ENCODE measurements around the gene VEPH1.

Gene VEPH1

DNA sequence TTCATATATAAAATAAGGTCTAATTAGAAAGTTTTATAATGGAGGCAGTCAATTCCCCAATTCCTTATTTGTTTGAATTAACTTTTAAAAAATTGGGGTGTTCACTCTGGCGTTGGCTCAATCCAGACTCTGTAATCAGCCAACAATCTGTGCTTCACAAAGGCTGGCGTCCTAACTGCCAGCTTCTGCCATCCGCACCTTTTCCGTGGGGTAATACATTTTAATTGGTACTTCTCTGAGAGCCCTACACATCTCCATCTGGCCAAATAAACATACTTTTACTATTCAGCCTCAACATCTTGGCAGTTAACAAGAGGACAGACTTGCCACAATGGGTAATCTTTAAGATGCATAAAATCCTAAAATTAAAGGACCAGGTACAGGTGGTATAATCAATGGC, 218.1 kb downstream of the VEPH1 start:
- TF ChIP-seq, protein P1, sequence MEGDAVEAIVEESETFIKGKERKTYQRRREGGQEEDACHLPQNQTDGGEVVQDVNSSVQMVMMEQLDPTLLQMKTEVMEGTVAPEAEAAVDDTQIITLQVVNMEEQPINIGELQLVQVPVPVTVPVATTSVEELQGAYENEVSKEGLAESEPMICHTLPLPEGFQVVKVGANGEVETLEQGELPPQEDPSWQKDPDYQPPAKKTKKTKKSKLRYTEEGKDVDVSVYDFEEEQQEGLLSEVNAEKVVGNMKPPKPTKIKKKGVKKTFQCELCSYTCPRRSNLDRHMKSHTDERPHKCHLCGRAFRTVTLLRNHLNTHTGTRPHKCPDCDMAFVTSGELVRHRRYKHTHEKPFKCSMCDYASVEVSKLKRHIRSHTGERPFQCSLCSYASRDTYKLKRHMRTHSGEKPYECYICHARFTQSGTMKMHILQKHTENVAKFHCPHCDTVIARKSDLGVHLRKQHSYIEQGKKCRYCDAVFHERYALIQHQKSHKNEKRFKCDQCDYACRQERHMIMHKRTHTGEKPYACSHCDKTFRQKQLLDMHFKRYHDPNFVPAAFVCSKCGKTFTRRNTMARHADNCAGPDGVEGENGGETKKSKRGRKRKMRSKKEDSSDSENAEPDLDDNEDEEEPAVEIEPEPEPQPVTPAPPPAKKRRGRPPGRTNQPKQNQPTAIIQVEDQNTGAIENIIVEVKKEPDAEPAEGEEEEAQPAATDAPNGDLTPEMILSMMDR (IDR thresholded peaks at IDR 0.05; ENCODE audit: unreplicated experiment in 3 of 3): no peak
- no peak overlapping the region for H3K4me3 Mint-ChIP-seq
- no peaks in the 10 kb centered on the region for H3K36me3 Mint-ChIP-seq (ENCODE audit: low read depth)
- H3K27me3 Mint-ChIP-seq (ENCODE audit: low read depth): no peaks in the 10 kb centered on the region
- H3K4me1 Mint-ChIP-seq: peaks cover 53% of the 10 kb centered on the region
- H3K9me3 Mint-ChIP-seq: no peaks in the 10 kb centered on the region
- peak overlapping the region in 2 of 3 experiments; percentile 74 to 84 for H3K27ac Mint-ChIP-seq

DNA sequence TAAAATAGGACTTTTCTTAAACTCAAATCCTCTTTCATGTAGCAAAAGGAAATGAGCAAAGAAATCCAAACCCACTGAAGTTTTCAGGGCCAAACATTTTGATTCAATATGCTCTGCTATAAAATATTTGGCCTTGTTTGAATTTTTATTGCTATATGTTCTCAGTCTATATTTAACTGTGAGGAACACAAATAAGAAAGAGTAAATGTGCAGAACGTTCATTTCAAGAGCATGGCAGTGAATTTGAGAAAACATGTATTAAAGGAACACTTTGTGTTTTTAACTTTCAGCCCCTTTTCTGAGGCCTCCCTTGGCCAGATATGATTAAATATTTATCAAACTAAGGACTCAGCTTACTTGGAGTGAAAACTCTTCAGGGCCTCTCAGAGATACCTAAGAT, 218.5 kb downstream of the VEPH1 start:
- Mint-ChIP-seq H3K4me3 (no peak overlapping the region), H3K9me3 (no peaks in the 10 kb centered on the region), H3K27ac (peak overlapping the region in 2 of 3 experiments; percentile 74 to 84), H3K36me3 (ENCODE audit: low read depth) (no peaks in the 10 kb centered on the region), H3K4me1 (peaks cover 49% of the 10 kb centered on the region), H3K27me3 (ENCODE audit: low read depth) (no peaks in the 10 kb centered on the region)
- TF ChIP-seq, protein P1 (IDR thresholded peaks at IDR 0.05; ENCODE audit: unreplicated experiment in 3 of 3): no peak

GRCh38 chr3:157282261-157283191, 220.7 kb downstream of the VEPH1 start:
- no peaks in the 10 kb centered on the region for H3K9me3 Mint-ChIP-seq
- H3K4me3 Mint-ChIP-seq: no peak overlapping the region
- H3K4me1 Mint-ChIP-seq: peaks cover 36% of the 10 kb centered on the region
- no peaks in the 10 kb centered on the region for H3K27me3 Mint-ChIP-seq (ENCODE audit: low read depth)
- TF ChIP-seq, protein P1 (IDR thresholded peaks at IDR 0.05; ENCODE audit: unreplicated experiment in 3 of 3): no peak
- no peaks in the 10 kb centered on the region for H3K36me3 Mint-ChIP-seq (ENCODE audit: low read depth)
- H3K27ac Mint-ChIP-seq: peak overlapping the region in 2 of 3 experiments; percentile 35 to 84

GRCh38 chr3:157280786-157281185, 222.4 kb downstream of the VEPH1 start:
- TF ChIP-seq, protein P1 (IDR thresholded peaks at IDR 0.05; ENCODE audit: unreplicated experiment in 3 of 3): no peak
- Mint-ChIP-seq H3K36me3 (ENCODE audit: low read depth) (no peaks in the 10 kb centered on the region), H3K27ac (peak overlapping the region; percentile 9 to 53 (median 47)), H3K4me3 (no peak overlapping the region), H3K27me3 (ENCODE audit: low read depth) (no peaks in the 10 kb centered on the region), H3K9me3 (no peaks in the 10 kb centered on the region), H3K4me1 (peaks cover 37% of the 10 kb centered on the region)

DNA sequence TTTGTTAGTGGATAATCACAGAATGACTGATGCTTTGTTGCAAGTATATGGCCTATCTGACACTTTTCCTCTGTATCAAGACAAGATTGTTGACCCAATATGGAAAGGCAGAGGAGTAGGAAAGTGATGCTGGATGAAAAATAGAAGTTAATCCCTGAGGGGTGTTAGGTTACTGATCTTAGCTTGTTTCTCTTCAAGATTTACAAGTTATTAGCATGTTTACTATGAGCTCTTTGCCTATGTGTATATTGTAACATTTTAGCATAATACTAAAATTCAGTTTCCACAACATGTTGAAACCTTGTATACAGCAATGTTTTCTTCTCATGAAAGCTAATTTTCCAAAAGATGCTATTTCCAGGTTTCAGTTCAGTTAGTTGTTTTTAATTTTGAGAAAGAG, 222.9 kb downstream of the VEPH1 start:
- TF ChIP-seq, protein P1 (IDR thresholded peaks at IDR 0.05; ENCODE audit: unreplicated experiment in 3 of 3): no peak
- H3K27ac Mint-ChIP-seq: peak overlapping the region in 2 of 3 experiments; percentile 46 to 53
- no peaks in the 10 kb centered on the region for H3K9me3 Mint-ChIP-seq
- H3K4me3 Mint-ChIP-seq: no peak overlapping the region
- H3K4me1 Mint-ChIP-seq: peaks cover 35% of the 10 kb centered on the region
- no peaks in the 10 kb centered on the region for H3K27me3 Mint-ChIP-seq (ENCODE audit: low read depth)
- H3K36me3 Mint-ChIP-seq (ENCODE audit: low read depth): no peaks in the 10 kb centered on the region

Data from nephron (organoid).